OCI-LY1 (cell line): ENCODE data around the gene PEAR1.

Source experiments
- H2AFZ ChIP-seq: fragments of 200-600 bp; sonication (generic), shearing (Covaris generic); 2 replicates; pipeline ENCODE4 v1.6.0; 2014; ENCODE audit warnings: antibody characterized with exemption, mild to moderate bottlenecking, low read length
- H3F3A ChIP-seq: fragments of 200-600 bp; sonication (generic), shearing (Covaris generic); 2 replicates; pipeline ENCODE4 v1.6.0; 2014; ENCODE audit warnings: mild to moderate bottlenecking, antibody characterized with exemption, low read length, moderate library complexity; ENCODE audit not compliant: insufficient read depth
- H3K27ac ChIP-seq: fragments of 200-600 bp; sonication (generic); 2 replicates; pipeline ENCODE4 v1.5.1; 2014; ENCODE audit warnings: low read length, mixed run types, mild to moderate bottlenecking, low read depth; ENCODE audit not compliant: poor library complexity, severe bottlenecking
- H3K27me3 ChIP-seq: fragments of 200-600 bp; sonication (generic); 2 replicates; pipeline ENCODE4 v1.6.0; 2014; ENCODE audit warnings: antibody characterized with exemption, mild to moderate bottlenecking, low read length, moderate library complexity; ENCODE audit not compliant: insufficient read depth
- H3K36me3 ChIP-seq: fragments of 200-600 bp; sonication (generic); 2 replicates; pipeline ENCODE4 v1.6.1; 2014; ENCODE audit warnings: mild to moderate bottlenecking, antibody characterized with exemption, low read length, moderate library complexity, mixed read lengths; ENCODE audit not compliant: insufficient read depth
- H3K4me1 ChIP-seq: fragments of 200-600 bp; sonication (generic); 2 replicates; pipeline ENCODE4 v1.5.1; 2014; ENCODE audit warnings: mild to moderate bottlenecking, low read length, moderate library complexity; ENCODE audit not compliant: insufficient read depth, severe bottlenecking
- H3K4me2 ChIP-seq: fragments of 200-600 bp; sonication (generic), shearing (Covaris generic); 2 replicates; pipeline ENCODE4 v1.6.1; 2014; ENCODE audit warnings: low read length
- H3K4me3 ChIP-seq: fragments of 200-600 bp; sonication (generic); 2 replicates; pipeline ENCODE4 v1.5.1; 2014; ENCODE audit warnings: low read length, low read depth, mild to moderate bottlenecking, mixed read lengths; ENCODE audit not compliant: poor library complexity, severe bottlenecking
- H3K79me2 ChIP-seq: fragments of 200-600 bp; shearing (Covaris generic); 2 replicates; pipeline ENCODE4 v1.6.1; 2016; ENCODE audit warnings: mixed run types, low read length, mixed read lengths; ENCODE audit not compliant: insufficient read depth
- H3K9ac ChIP-seq: fragments of 200-600 bp; sonication (generic), shearing (Covaris generic); 2 replicates; pipeline ENCODE4 v1.6.1; 2014; ENCODE audit warnings: mild to moderate bottlenecking, low read length, mixed read lengths
- H3K9me2 ChIP-seq: fragments of 200-600 bp; sonication (generic), shearing (Covaris generic); 2 replicates; pipeline ENCODE4 v1.6.1; 2014; ENCODE audit warnings: low read depth, mild to moderate bottlenecking, low read length, mixed read lengths
- H3K9me3 ChIP-seq: fragments of 200-600 bp; shearing (Covaris generic); 2 replicates; pipeline ENCODE4 v1.6.1; 2014; ENCODE audit warnings: low read length, mixed read lengths
- H4K20me1 ChIP-seq: fragments of 200-600 bp; sonication (generic), shearing (Covaris generic); 2 replicates; pipeline ENCODE4 v1.6.0; 2016; ENCODE audit warnings: mild to moderate bottlenecking, low read length; ENCODE audit not compliant: insufficient read depth
- CTCF ChIP-seq: fragments of 200-600 bp; sonication (generic), shearing (Covaris generic); IDR thresholded peaks from 2 replicates; pipeline ENCODE4 v1.5.1; 2017; ENCODE audit warnings: mild to moderate bottlenecking, antibody characterized with exemption, low read length, moderate library complexity, mixed read lengths
- EZH2 ChIP-seq: fragments of 200-600 bp; sonication (generic), shearing (Covaris generic); IDR thresholded peaks from 2 replicates; pipeline ENCODE4 v1.8.0; 2017; ENCODE audit warnings: borderline replicate concordance, mixed run types, mild to moderate bottlenecking, antibody characterized with exemption, low read length, moderate library complexity, mixed read lengths

PEAR1 gene

GRCh38 chr1:156911577-156912298 is 18.2 kb downstream of the PEAR1 start:
- TF ChIP-seq CTCF (no peak), EZH2 (no peak)
- Histone ChIP-seq H3K27ac (no peak overlapping the region), H3K4me2 (no peak overlapping the region), H3K4me1 (no peaks in the 10 kb centered on the region), H3F3A (no peaks in the 10 kb centered on the region), H3K79me2 (no peaks in the 10 kb centered on the region), H3K36me3 (no peaks in the 10 kb centered on the region), H3K27me3 (no peaks in the 10 kb centered on the region), H3K9me3 (no peaks in the 10 kb centered on the region), H4K20me1 (no peaks in the 10 kb centered on the region), H3K9me2 (no peaks in the 10 kb centered on the region), H3K9ac (no peak overlapping the region), H2AFZ (no peak overlapping the region), H3K4me3 (no peak overlapping the region)

GRCh38 chr1:156912310-156912709 is 18.8 kb downstream of the PEAR1 start:
- no peaks in the 10 kb centered on the region for H3K9me2 ChIP-seq
- H3K79me2 ChIP-seq = no peaks in the 10 kb centered on the region
- H3K9me3 ChIP-seq = no peaks in the 10 kb centered on the region
- no peaks in the 10 kb centered on the region for H3K36me3 ChIP-seq
- H3K4me2 ChIP-seq = no peak overlapping the region
- H3K27ac ChIP-seq = no peak overlapping the region
- H3F3A ChIP-seq = no peaks in the 10 kb centered on the region
- TF ChIP-seq CTCF = no peak
- TF ChIP-seq EZH2 = no peak
- H4K20me1 ChIP-seq = no peaks in the 10 kb centered on the region
- H3K4me1 ChIP-seq = no peaks in the 10 kb centered on the region
- H3K9ac ChIP-seq = no peak overlapping the region
- no peaks in the 10 kb centered on the region for H3K27me3 ChIP-seq
- H2AFZ ChIP-seq = no peak overlapping the region
- H3K4me3 ChIP-seq = no peak overlapping the region

DNA sequence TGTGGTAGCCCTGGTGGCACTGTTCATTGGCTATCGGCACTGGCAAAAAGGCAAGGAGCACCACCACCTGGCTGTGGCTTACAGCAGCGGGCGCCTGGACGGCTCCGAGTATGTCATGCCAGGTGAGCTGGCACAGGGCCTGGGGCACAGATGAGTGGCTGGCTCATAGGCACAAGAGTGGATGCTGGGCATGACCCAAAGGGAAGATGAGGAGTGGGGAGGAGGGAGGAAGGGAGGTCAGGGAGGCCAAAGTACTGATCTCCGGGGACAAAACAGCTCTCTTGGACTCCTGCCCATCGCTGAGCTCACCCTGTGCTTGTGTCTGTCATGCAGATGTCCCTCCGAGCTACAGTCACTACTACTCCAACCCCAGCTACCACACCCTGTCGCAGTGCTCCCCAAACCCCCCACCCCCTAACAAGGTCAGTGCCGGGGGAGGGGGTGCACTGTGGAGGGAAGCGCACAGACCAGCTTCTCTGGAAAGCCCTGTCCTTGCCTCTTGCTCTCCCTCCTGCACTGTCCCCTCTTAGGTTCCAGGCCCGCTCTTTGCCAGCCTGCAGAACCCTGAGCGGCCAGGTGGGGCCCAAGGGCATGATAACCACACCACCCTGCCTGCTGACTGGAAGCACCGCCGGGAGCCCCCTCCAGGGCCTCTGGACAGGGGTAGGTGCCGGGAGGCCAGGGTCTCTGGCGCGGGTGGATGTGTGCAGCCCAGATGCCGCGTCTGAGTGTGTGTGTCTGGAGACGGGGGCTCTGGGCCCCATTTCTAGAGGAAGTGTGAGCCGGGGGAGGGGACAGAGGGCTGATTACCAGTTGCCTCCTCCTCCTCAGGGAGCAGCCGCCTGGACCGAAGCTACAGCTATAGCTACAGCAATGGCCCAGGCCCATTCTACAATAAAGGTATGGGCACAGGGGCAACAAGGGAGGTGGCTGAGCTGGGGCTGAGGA is 19.6 kb downstream of the PEAR1 start:
- H3K4me2 ChIP-seq = no peak overlapping the region
- H3K27ac ChIP-seq = no peak overlapping the region
- H3F3A ChIP-seq = no peaks in the 10 kb centered on the region
- TF ChIP-seq CTCF (no peak), EZH2 (no peak)
- H3K9me3 ChIP-seq = no peaks in the 10 kb centered on the region
- no peak overlapping the region for H3K4me3 ChIP-seq
- H4K20me1 ChIP-seq = no peaks in the 10 kb centered on the region
- no peaks in the 10 kb centered on the region for H3K36me3 ChIP-seq
- H3K9me2 ChIP-seq = no peaks in the 10 kb centered on the region
- H3K27me3 ChIP-seq = no peaks in the 10 kb centered on the region
- no peaks in the 10 kb centered on the region for H3K79me2 ChIP-seq
- no peaks in the 10 kb centered on the region for H3K4me1 ChIP-seq
- no peak overlapping the region for H2AFZ ChIP-seq
- no peak overlapping the region for H3K9ac ChIP-seq
